Osteocyte (in vitro differentiated cells): Measurements from ENCODE around the gene MICU2. TPM values are rescaled to one million over a fixed set of nuclear protein-coding genes. Genes with fewer than 3 reads are reported as not detected.

Experiments used
- DNase-seq: peaks from one replicate; pipeline ENCODE4 v3.0.0; 2021; ENCODE audit warnings: mixed read lengths; ENCODE audit not compliant: unreplicated experiment; ENCODE audit errors: extremely low spot score
- H3K27ac Mint-ChIP-seq: one replicate; pipeline ENCODE4 v1.8.0; 2021; ENCODE audit warnings: mild to moderate bottlenecking, mixed read lengths; ENCODE audit not compliant: unreplicated experiment
- H3K27me3 Mint-ChIP-seq: one replicate; pipeline ENCODE4 v1.8.0; 2021; ENCODE audit warnings: mixed read lengths; ENCODE audit not compliant: unreplicated experiment
- H3K36me3 Mint-ChIP-seq: one replicate; pipeline ENCODE4 v1.8.0; 2021; ENCODE audit warnings: mixed read lengths; ENCODE audit not compliant: unreplicated experiment
- H3K4me1 Mint-ChIP-seq: one replicate; pipeline ENCODE4 v1.8.0; 2021; ENCODE audit warnings: mixed read lengths; ENCODE audit not compliant: unreplicated experiment
- H3K4me3 Mint-ChIP-seq: one replicate; pipeline ENCODE4 v1.8.0; 2021; ENCODE audit warnings: mild to moderate bottlenecking, moderate library complexity, mixed read lengths; ENCODE audit not compliant: unreplicated experiment
- H3K9me3 Mint-ChIP-seq: one replicate; pipeline ENCODE4 v1.8.0; 2021; ENCODE audit warnings: mixed read lengths; ENCODE audit not compliant: unreplicated experiment
- total RNA-seq: library from RNA; stranded (reverse); gene quantifications from 2 replicates; pipeline ENCODE4 v1.2.1, GENCODE V29; 2021
- TF ChIP-seq, protein P1 (sequence below): fragments of 200-600 bp; sonication (generic); IDR thresholded peaks from 2 replicates; pipeline ENCODE4 v1.5.0; 2021; ENCODE audit warnings: antibody characterized with exemption, mild to moderate bottlenecking, moderate library complexity

Gene MICU2
- total RNA-seq, 1 donor from 2014 or later = 31.0 TPM

DNA sequence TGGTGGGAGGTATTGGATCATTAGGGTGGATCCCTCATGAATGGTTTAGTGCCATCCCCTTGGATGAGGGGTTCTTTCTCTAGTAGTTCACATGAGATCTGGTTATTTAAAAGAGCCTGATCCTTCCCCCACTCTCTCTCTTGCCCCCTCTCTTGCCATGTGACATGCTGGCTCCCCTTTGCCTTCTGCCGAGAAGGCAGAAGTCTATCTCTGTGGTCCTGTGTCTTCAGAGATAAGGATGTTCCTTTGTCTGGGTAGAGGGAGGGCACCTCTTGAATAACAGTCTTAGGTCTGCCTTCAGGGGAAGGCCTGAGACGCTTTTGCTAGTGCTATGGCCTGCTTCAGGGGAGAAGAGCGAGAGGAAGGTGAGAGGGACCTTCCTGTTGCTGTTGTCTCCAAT, 142.8 kb downstream of the MICU2 start:
- Mint-ChIP-seq H3K36me3 (no peaks in the 10 kb centered on the region), H3K27me3 (peaks cover 7% of the 10 kb centered on the region), H3K4me3 (no peak overlapping the region), H3K27ac (no peak overlapping the region), H3K4me1 (peaks cover 22% of the 10 kb centered on the region), H3K9me3 (no peaks in the 10 kb centered on the region)
- TF ChIP-seq, protein P1, sequence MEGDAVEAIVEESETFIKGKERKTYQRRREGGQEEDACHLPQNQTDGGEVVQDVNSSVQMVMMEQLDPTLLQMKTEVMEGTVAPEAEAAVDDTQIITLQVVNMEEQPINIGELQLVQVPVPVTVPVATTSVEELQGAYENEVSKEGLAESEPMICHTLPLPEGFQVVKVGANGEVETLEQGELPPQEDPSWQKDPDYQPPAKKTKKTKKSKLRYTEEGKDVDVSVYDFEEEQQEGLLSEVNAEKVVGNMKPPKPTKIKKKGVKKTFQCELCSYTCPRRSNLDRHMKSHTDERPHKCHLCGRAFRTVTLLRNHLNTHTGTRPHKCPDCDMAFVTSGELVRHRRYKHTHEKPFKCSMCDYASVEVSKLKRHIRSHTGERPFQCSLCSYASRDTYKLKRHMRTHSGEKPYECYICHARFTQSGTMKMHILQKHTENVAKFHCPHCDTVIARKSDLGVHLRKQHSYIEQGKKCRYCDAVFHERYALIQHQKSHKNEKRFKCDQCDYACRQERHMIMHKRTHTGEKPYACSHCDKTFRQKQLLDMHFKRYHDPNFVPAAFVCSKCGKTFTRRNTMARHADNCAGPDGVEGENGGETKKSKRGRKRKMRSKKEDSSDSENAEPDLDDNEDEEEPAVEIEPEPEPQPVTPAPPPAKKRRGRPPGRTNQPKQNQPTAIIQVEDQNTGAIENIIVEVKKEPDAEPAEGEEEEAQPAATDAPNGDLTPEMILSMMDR = no peak
- no peak for DNase-seq

DNA sequence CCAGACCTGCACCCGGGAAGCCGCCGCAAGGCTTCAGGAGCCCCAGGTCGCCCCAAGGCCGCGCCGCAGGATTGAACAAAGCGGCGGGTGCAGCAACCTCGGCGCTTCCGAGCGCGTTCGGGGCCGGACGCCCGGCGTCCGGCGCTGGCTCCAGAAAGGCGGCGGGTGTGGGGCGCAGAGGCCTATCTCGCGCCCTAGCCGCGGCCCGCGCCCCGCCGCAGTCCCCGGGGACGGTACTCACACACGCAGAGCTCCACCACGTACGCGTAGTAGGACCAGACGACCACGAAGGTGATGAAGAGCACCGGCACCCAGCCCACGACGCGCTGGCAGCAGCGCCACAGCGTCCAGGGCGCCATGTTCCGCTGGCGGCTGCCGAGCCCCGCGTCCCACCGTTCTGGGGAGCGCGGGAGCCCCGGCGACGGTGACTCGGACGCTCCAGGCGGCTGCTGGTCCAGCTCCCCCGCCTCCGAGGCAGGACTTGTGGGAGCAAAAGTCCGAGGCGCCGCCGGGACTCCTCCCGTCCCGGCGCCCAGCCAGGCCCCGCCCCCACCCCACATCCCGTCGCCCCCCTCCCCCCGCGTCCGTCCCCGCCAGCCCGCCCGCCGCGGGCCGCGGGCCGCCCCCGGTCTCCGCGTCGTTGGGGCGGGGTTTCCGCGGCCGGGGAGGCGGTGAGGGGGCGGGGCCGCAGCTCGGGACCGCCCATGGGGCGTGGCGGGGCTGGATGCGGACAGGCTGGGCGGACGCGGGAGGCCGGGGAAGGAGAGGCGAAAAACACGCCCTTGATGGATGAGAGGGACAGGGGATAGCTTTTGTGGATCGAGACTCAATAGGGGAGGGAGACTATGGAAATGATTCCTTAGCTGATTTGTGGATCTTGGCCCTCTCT, 144.9 kb downstream of the MICU2 start, which contains the start of gene ZDHHC20:
Gene ZDHHC20 (minus strand): TSS at position 491 of the 889 bp plus-strand sequence. CDS start 132 bp downstream, at position 359.
- Mint-ChIP-seq H3K9me3 (peaks cover 4% of the 10 kb centered on the region), H3K4me1 (peaks cover 22% of the 10 kb centered on the region), H3K27me3 (no peaks in the 10 kb centered on the region), H3K27ac (peak within 1 kb of the TSS; percentile 78), H3K4me3 (peak within 1 kb of the TSS; percentile 90), H3K36me3 (no peaks in the 10 kb centered on the region)
- TF ChIP-seq, protein P1 = no peak
- peak; percentile 97 for DNase-seq

DNA sequence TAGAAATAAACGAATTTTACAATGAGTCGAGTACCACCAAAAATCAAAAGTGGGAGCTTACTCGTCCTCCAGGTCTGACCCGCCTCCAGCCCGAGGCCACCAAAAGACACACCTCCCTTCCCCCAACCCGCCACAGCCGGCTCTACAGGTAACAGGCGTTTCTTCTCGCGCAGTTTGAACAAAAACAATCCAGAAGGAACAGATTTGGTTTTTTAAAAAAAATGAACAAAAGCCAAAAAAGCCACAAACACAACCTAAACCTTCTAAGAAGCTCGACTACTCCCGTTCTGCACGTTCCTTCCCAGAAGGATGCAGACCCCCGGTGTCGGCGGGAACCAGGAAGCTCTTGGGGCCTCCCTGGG, 145.5 kb downstream of the MICU2 start:
- Mint-ChIP-seq H3K9me3 (peaks cover 4% of the 10 kb centered on the region), H3K4me1 (peaks cover 22% of the 10 kb centered on the region), H3K36me3 (peaks cover 1% of the 10 kb centered on the region), H3K27me3 (no peaks in the 10 kb centered on the region), H3K27ac (peak overlapping the region; percentile 78), H3K4me3 (peak overlapping the region; percentile 90)
- no peak for DNase-seq
- TF ChIP-seq, protein P1 = no peak

DNA sequence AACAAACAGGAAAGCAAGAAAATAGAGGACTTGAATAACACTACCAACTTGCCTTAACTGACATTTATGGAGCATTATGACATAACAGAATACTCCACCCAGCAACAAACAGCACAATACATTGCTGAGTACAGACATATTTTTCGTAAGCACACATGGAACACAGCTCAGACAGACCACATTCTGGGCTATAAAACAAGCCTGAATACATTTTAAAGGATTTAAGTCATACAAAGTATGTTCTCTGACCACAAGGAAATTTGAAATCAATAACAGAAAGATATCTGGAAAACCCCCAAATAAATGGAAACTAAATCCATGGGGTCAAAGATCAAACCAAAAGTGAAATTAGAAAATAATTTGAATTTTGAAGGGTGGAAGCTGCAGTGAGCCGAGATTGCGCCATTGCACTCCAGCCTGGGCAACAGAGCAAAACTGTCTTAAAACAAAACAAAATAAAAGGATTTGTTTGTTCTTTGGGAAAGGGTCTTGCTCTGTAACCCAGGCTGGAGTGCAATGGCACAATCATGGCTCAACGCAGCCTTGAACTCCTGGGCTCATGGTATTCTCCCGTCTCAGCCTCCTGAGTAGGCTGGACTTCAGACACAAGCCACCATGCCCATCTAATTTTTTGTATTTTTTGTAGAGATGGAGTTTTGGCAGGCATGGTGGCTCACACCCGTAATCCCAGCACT, 150.4 kb downstream of the MICU2 start:
- no peak for DNase-seq
- H3K36me3 Mint-ChIP-seq = peaks cover 4% of the 10 kb centered on the region
- TF ChIP-seq, protein P1 = no peak
- no peak overlapping the region for H3K4me3 Mint-ChIP-seq
- peaks cover 10% of the 10 kb centered on the region for H3K9me3 Mint-ChIP-seq
- H3K4me1 Mint-ChIP-seq = peaks cover 23% of the 10 kb centered on the region
- H3K27me3 Mint-ChIP-seq = no peaks in the 10 kb centered on the region
- H3K27ac Mint-ChIP-seq = no peak overlapping the region

DNA sequence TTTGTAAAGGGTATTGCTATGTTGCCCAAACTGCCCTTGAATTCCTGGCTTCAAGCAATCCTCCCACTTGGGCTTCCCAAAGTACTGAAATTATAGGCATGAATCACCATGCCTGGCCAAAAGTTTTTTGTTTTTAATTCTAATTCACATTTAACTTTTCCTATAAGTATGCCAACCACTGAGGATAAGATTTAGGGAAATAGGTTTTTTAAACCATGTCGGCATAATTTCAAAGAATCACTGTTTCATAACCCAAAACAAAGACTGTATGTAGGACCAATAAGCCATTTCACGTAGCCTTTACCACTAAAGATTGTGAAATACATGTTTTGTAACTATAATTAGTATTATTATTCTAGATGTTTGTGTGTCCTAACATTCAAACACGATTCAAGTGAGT, 153.0 kb downstream of the MICU2 start:
- Mint-ChIP-seq H3K27me3 (no peaks in the 10 kb centered on the region), H3K27ac (no peak overlapping the region), H3K36me3 (peaks cover 4% of the 10 kb centered on the region), H3K4me1 (peaks cover 1% of the 10 kb centered on the region), H3K9me3 (peaks cover 10% of the 10 kb centered on the region), H3K4me3 (no peak overlapping the region)
- TF ChIP-seq, protein P1 = no peak
- no peak for DNase-seq
